ENCODE measurements around the gene TMEM92. TPM values are rescaled to one million over a fixed set of nuclear protein-coding genes. Genes with fewer than 3 reads are reported as not detected.
A peak's percentile ranks its signal among the peaks of the same experiment; 100 is the strongest.

TMEM92 gene
- 1 to 10 TPM; 1.2 to 3.3 TPM for total RNA-seq
- polyA plus RNA-seq (ENCODE audit: insufficient read length in 2 of 2) = 1 to 10 TPM in 1 of 2 donors, under 1 TPM in 1; 0.49 to 3.0 TPM
- long read RNA-seq, donor 1 = 0 reads
- long read RNA-seq, donor 2 = 0 reads
- long read RNA-seq, donor 3 = 0 reads
- long read RNA-seq, donor 4, partial matches to known transcripts = 0 of 2 reads
- long read RNA-seq, donor 4, other reads (novel, unspliced or antisense) = 0 of 2 reads

- Histone ChIP-seq H3K27me3 (ENCODE audit: control insufficient read depth, insufficient read depth, low read length) (peaks cover 32% of the 10 kb centered on the region), H3K27ac (ENCODE audit: low read depth, low read length) (peak within 1 kb of the TSS; percentile 78), H3K4me1 (ENCODE audit: control insufficient read depth, insufficient read depth, low read length) (peaks cover 47% of the 10 kb centered on the region), H3K4me3 (ENCODE audit: low read depth, low read length) (peak within 1 kb of the TSS; percentile 9), H3K36me3 (ENCODE audit: control insufficient read depth, insufficient read depth, low read length) (no peaks in the 10 kb centered on the region), H3K9me3 (ENCODE audit: control insufficient read depth, insufficient read depth, low read length) (no peaks in the 10 kb centered on the region)
- 19% methylated on average over 15 of the region's 23 CpGs for WGBS (ENCODE audit: insufficient coverage)
- DNase-seq (ENCODE audit: low read depth in 4 of 6, low spot score in 6 of 6) = no peak
These were observed at the start of gene TMEM92 for GRCh38 chr17:50274142-50274896. Gene TMEM92 (plus strand): TSS chr17:50274466. CDS start chr17:50274502, 36 bp downstream.

GRCh38 chr17:50225701-50226240 is 48.5 kb upstream of the TMEM92 start:
- WGBS (ENCODE audit: insufficient coverage) = 48% methylated on average over 3 of the region's 3 CpGs
- no peaks in the 10 kb centered on the region for H3K36me3 ChIP-seq (ENCODE audit: control insufficient read depth, insufficient read depth, low read length)
- H3K4me1 ChIP-seq (ENCODE audit: control insufficient read depth, insufficient read depth, low read length) = peaks cover 9% of the 10 kb centered on the region
- peaks cover 6% of the 10 kb centered on the region for H3K9me3 ChIP-seq (ENCODE audit: control insufficient read depth, insufficient read depth, low read length)
- no peak for DNase-seq (ENCODE audit: low read depth in 4 of 6, low spot score in 6 of 6)
- H3K27me3 ChIP-seq (ENCODE audit: control insufficient read depth, insufficient read depth, low read length) = no peaks in the 10 kb centered on the region
- no peak overlapping the region for H3K4me3 ChIP-seq (ENCODE audit: low read depth, low read length)
- no peak overlapping the region for H3K27ac ChIP-seq (ENCODE audit: low read depth, low read length)

- no peaks in the 10 kb centered on the region for H3K4me1 ChIP-seq (ENCODE audit: control insufficient read depth, insufficient read depth, low read length)
- H3K27me3 ChIP-seq (ENCODE audit: control insufficient read depth, insufficient read depth, low read length) = no peaks in the 10 kb centered on the region
- no peak overlapping the region for H3K4me3 ChIP-seq (ENCODE audit: low read depth, low read length)
- H3K27ac ChIP-seq (ENCODE audit: low read depth, low read length) = no peak overlapping the region
- H3K9me3 ChIP-seq (ENCODE audit: control insufficient read depth, insufficient read depth, low read length) = peaks cover 3% of the 10 kb centered on the region
- no peaks in the 10 kb centered on the region for H3K36me3 ChIP-seq (ENCODE audit: control insufficient read depth, insufficient read depth, low read length)
- DNase-seq (ENCODE audit: low read depth in 4 of 6, low spot score in 6 of 6) = no peak
These were observed 39.7 kb upstream of the TMEM92 start for GRCh38 chr17:50234581-50234980.

- DNase-seq (ENCODE audit: low read depth in 4 of 6, low spot score in 6 of 6) = peak in 2 of 6 donors; percentile 6 to 78
- H3K36me3 ChIP-seq (ENCODE audit: control insufficient read depth, insufficient read depth, low read length) = no peaks in the 10 kb centered on the region
- H3K4me1 ChIP-seq (ENCODE audit: control insufficient read depth, insufficient read depth, low read length) = no peaks in the 10 kb centered on the region
- H3K4me3 ChIP-seq (ENCODE audit: low read depth, low read length) = no peak overlapping the region
- H3K9me3 ChIP-seq (ENCODE audit: control insufficient read depth, insufficient read depth, low read length) = peaks cover 3% of the 10 kb centered on the region
- no peak overlapping the region for H3K27ac ChIP-seq (ENCODE audit: low read depth, low read length)
- no peaks in the 10 kb centered on the region for H3K27me3 ChIP-seq (ENCODE audit: control insufficient read depth, insufficient read depth, low read length)
- WGBS (ENCODE audit: insufficient coverage) = 43% methylated on average over 1 of the region's 2 CpGs
These were observed 36.4 kb upstream of the TMEM92 start for GRCh38 chr17:50237901-50238300.

- H3K9me3 ChIP-seq (ENCODE audit: control insufficient read depth, insufficient read depth, low read length) = peaks cover under 1% of the 10 kb centered on the region
- H3K4me1 ChIP-seq (ENCODE audit: control insufficient read depth, insufficient read depth, low read length) = no peaks in the 10 kb centered on the region
- H3K4me3 ChIP-seq (ENCODE audit: low read depth, low read length) = no peak overlapping the region
- DNase-seq (ENCODE audit: low read depth in 4 of 6, low spot score in 6 of 6) = no peak
- no peaks in the 10 kb centered on the region for H3K36me3 ChIP-seq (ENCODE audit: control insufficient read depth, insufficient read depth, low read length)
- no peak overlapping the region for H3K27ac ChIP-seq (ENCODE audit: low read depth, low read length)
- 95% methylated on average over 3 of the region's 9 CpGs for WGBS (ENCODE audit: insufficient coverage)
- H3K27me3 ChIP-seq (ENCODE audit: control insufficient read depth, insufficient read depth, low read length) = no peaks in the 10 kb centered on the region
These were observed 35.5 kb upstream of the TMEM92 start for GRCh38 chr17:50238601-50239280.

- WGBS (ENCODE audit: insufficient coverage) = 90% methylated on average over 2 of the region's 4 CpGs
These were observed 34.3 kb upstream of the TMEM92 start for GRCh38 chr17:50239937-50240336.

GRCh38 chr17:50240851-50241250 is 33.4 kb upstream of the TMEM92 start:
- H3K27me3 ChIP-seq (ENCODE audit: control insufficient read depth, insufficient read depth, low read length) = no peaks in the 10 kb centered on the region
- no peak for DNase-seq (ENCODE audit: low read depth in 4 of 6, low spot score in 6 of 6)
- no peak overlapping the region for H3K4me3 ChIP-seq (ENCODE audit: low read depth, low read length)
- no peaks in the 10 kb centered on the region for H3K4me1 ChIP-seq (ENCODE audit: control insufficient read depth, insufficient read depth, low read length)
- H3K27ac ChIP-seq (ENCODE audit: low read depth, low read length) = no peak overlapping the region
- H3K36me3 ChIP-seq (ENCODE audit: control insufficient read depth, insufficient read depth, low read length) = no peaks in the 10 kb centered on the region
- no peaks in the 10 kb centered on the region for H3K9me3 ChIP-seq (ENCODE audit: control insufficient read depth, insufficient read depth, low read length)
- WGBS (ENCODE audit: insufficient coverage) = no CpG with 5 or more reads among the region's 1 CpG

More at GRCh38 chr17:50239937-50240336, 34.3 kb upstream of the TMEM92 start:
- Histone ChIP-seq H3K27me3 (ENCODE audit: control insufficient read depth, insufficient read depth, low read length) (no peaks in the 10 kb centered on the region), H3K4me3 (ENCODE audit: low read depth, low read length) (no peak overlapping the region), H3K36me3 (ENCODE audit: control insufficient read depth, insufficient read depth, low read length) (no peaks in the 10 kb centered on the region), H3K4me1 (ENCODE audit: control insufficient read depth, insufficient read depth, low read length) (no peaks in the 10 kb centered on the region), H3K9me3 (ENCODE audit: control insufficient read depth, insufficient read depth, low read length) (no peaks in the 10 kb centered on the region), H3K27ac (ENCODE audit: low read depth, low read length) (no peak overlapping the region)
- DNase-seq (ENCODE audit: low read depth in 4 of 6, low spot score in 6 of 6) = no peak

- no peaks in the 10 kb centered on the region for H3K9me3 ChIP-seq (ENCODE audit: control insufficient read depth, insufficient read depth, low read length)
- DNase-seq (ENCODE audit: low read depth in 4 of 6, low spot score in 6 of 6) = no peak
- H3K4me1 ChIP-seq (ENCODE audit: control insufficient read depth, insufficient read depth, low read length) = no peaks in the 10 kb centered on the region
- WGBS (ENCODE audit: insufficient coverage) = 100% methylated on average over 1 of the region's 5 CpGs
- H3K4me3 ChIP-seq (ENCODE audit: low read depth, low read length) = no peak overlapping the region
- H3K27me3 ChIP-seq (ENCODE audit: control insufficient read depth, insufficient read depth, low read length) = no peaks in the 10 kb centered on the region
- no peaks in the 10 kb centered on the region for H3K36me3 ChIP-seq (ENCODE audit: control insufficient read depth, insufficient read depth, low read length)
- H3K27ac ChIP-seq (ENCODE audit: low read depth, low read length) = no peak overlapping the region
These were observed 32.8 kb upstream of the TMEM92 start for GRCh38 chr17:50241431-50241830.

GRCh38 chr17:50244771-50245170 is 29.5 kb upstream of the TMEM92 start:
- no peak for DNase-seq (ENCODE audit: low read depth in 4 of 6, low spot score in 6 of 6)

More at GRCh38 chr17:50244771-50245170, 29.5 kb upstream of the TMEM92 start:
- H3K9me3 ChIP-seq (ENCODE audit: control insufficient read depth, insufficient read depth, low read length) = peaks cover 4% of the 10 kb centered on the region
- 83% methylated on average over 1 of the region's 6 CpGs for WGBS (ENCODE audit: insufficient coverage)
- H3K27me3 ChIP-seq (ENCODE audit: control insufficient read depth, insufficient read depth, low read length) = no peaks in the 10 kb centered on the region
- H3K36me3 ChIP-seq (ENCODE audit: control insufficient read depth, insufficient read depth, low read length) = no peaks in the 10 kb centered on the region
- H3K27ac ChIP-seq (ENCODE audit: low read depth, low read length) = no peak overlapping the region
- no peaks in the 10 kb centered on the region for H3K4me1 ChIP-seq (ENCODE audit: control insufficient read depth, insufficient read depth, low read length)
- H3K4me3 ChIP-seq (ENCODE audit: low read depth, low read length) = no peak overlapping the region

Measured in spinal cord (tissue), 10 donors.